GM18873 (cell line): ENCODE data around the gene UBE2QL1.

Experiments
- ATAC-seq: cut with Tn5 transposase; IDR thresholded peaks from one replicate; pipeline ENCODE4 v1.9.1; 2021; ENCODE audit warnings: mild to moderate bottlenecking, moderate library complexity, moderate number of reproducible peaks; ENCODE audit not compliant: unreplicated experiment, low FRiP score

Gene UBE2QL1

GRCh38 chr5:6424700-6425099, 24.0 kb upstream of the UBE2QL1 start:
- no peak for ATAC-seq

- no peak for ATAC-seq
These were observed 21.0 kb upstream of the UBE2QL1 start for GRCh38 chr5:6427694-6428093.

GRCh38 chr5:6430418-6431028, 18.1 kb upstream of the UBE2QL1 start:
- no peak for ATAC-seq

- no peak for ATAC-seq
These were observed 17.2 kb upstream of the UBE2QL1 start for GRCh38 chr5:6431214-6432195.

GRCh38 chr5:6432206-6432605, 16.5 kb upstream of the UBE2QL1 start:
- ATAC-seq = no peak

GRCh38 chr5:6434731-6435130, 13.9 kb upstream of the UBE2QL1 start:
- no peak for ATAC-seq

GRCh38 chr5:6435356-6435755, 13.3 kb upstream of the UBE2QL1 start:
- ATAC-seq = no peak

GRCh38 chr5:6436715-6437331, 11.8 kb upstream of the UBE2QL1 start:
- ATAC-seq = no peak

GRCh38 chr5:6439588-6440550, 8.8 kb upstream of the UBE2QL1 start:
- no peak for ATAC-seq

GRCh38 chr5:6442333-6442732, 6.3 kb upstream of the UBE2QL1 start:
- no peak for ATAC-seq

GRCh38 chr5:6443326-6443725, 5.3 kb upstream of the UBE2QL1 start:
- ATAC-seq = no peak

GRCh38 chr5:6446042-6446441, 2.6 kb upstream of the UBE2QL1 start:
- ATAC-seq = no peak

- ATAC-seq = no peak
These were observed 1.9 kb upstream of the UBE2QL1 start for GRCh38 chr5:6446626-6447309.

- no peak for ATAC-seq
These were observed 1.1 kb upstream of the UBE2QL1 start for GRCh38 chr5:6447384-6448140.

- no peak for ATAC-seq
These were observed 543 bp upstream of the UBE2QL1 start for GRCh38 chr5:6448141-6448491.

GRCh38 chr5:6449465-6450158, 953 bp downstream of the UBE2QL1 start:
- no peak for ATAC-seq

- ATAC-seq = no peak
These were observed 1.7 kb downstream of the UBE2QL1 start for GRCh38 chr5:6450319-6450833.
